Naive thymus-derived CD8-positive, alpha-beta T cell (primary cell): ENCODE data around the gene RPP14. TPM values are rescaled to one million over a fixed set of nuclear protein-coding genes. Genes with fewer than 3 reads are reported as not detected.

Experiments
- ATAC-seq, 2 donors: fragments of 150-1000 bp; cut with Tn5 transposase in 1 of 2; sonication (Bioruptor Pico), chemical (Tn5 transposase) in 1 of 2; 1 replicate in 1 of 2; 2 replicates in 1 of 2; pipeline ENCODE4 v1.10.0; 2021; ENCODE audit warnings: mild to moderate bottlenecking in 2 of 2, moderate library complexity in 2 of 2
- POLR2A ChIA-PET: fragments of 350-600 bp; sonication (Branson Sonifier 250); formaldehyde crosslinking; loops from one replicate; lab custom pipeline; 2021; ENCODE audit warnings: antibody characterized with exemption; lab: Charles Lee
- DNase-seq, 10 donors: peaks; one replicate each; pipeline versions ENCODE4 v3.0.0 to v3.0.0-alpha.2; 2020 to 2022
- H3K27ac Mint-ChIP-seq, 10 donors: one replicate each; pipeline ENCODE4 v1.8.0; 2020 to 2022; ENCODE audit warnings: mild to moderate bottlenecking in 10 of 10, mixed read lengths in 10 of 10, moderate library complexity in 4 of 10, inconsistent platforms in 1 of 10
- H3K27me3 Mint-ChIP-seq, 5 donors: one replicate each; pipeline ENCODE4 v1.8.0; 2021 to 2022; ENCODE audit warnings: mixed read lengths in 5 of 5
- H3K36me3 Mint-ChIP-seq, 3 donors: one replicate each; pipeline ENCODE4 v1.8.0; 2020 to 2022; ENCODE audit warnings: mixed read lengths in 3 of 3, mild to moderate bottlenecking in 2 of 3, inconsistent platforms in 1 of 3
- H3K4me1 Mint-ChIP-seq, 4 donors: one replicate each; pipeline ENCODE4 v1.8.0; 2021 to 2022; ENCODE audit warnings: mixed read lengths in 4 of 4
- H3K4me3 Mint-ChIP-seq, 10 donors: one replicate each; pipeline ENCODE4 v1.8.0; 2020 to 2022; ENCODE audit warnings: mild to moderate bottlenecking in 10 of 10, mixed read lengths in 10 of 10, moderate library complexity in 6 of 10, inconsistent platforms in 1 of 10
- H3K9me3 Mint-ChIP-seq, 9 donors: one replicate each; pipeline ENCODE4 v1.8.0; 2020 to 2022; ENCODE audit warnings: mixed read lengths in 9 of 9, mild to moderate bottlenecking in 3 of 9, inconsistent platforms in 1 of 9, moderate library complexity in 1 of 9
- polyA plus RNA-seq, 3 donors: library from polyadenylated mRNA; unstranded; fragments of 300-500 nt; fragmentation: Illumina TruSeq; gene quantifications; one replicate each; pipeline ENCODE4 v1.2.3, GENCODE V29; 2021
- total RNA-seq, 8 experiments: library from RNA in 2 of 8; stranded (reverse) in 2 of 8; gene quantifications; one replicate each; pipeline ENCODE4 v1.2.3 and lab custom pipeline; 2021 to 2026

Gene RPP14
- total and polyA plus RNA-seq, 5 experiments from 2014 or later: 7.5 to 20.4 (median 8.5) TPM

- H3K4me3 Mint-ChIP-seq: no peak overlapping the region
- POLR2A ChIA-PET: interaction anchor here (1.3 kb wide), 1 partner anchor 18 kb away, joined by 4 read pairs; no protein-coding TSS in a partner anchor
- H3K9me3 Mint-ChIP-seq: no peaks in the 10 kb centered on the region
- H3K4me1 Mint-ChIP-seq: peaks cover 2 to 30% (median 15%) of the 10 kb centered on the region in 4 donors
- no peaks in the 10 kb centered on the region for H3K36me3 Mint-ChIP-seq
- ATAC-seq: no peak
- H3K27ac Mint-ChIP-seq: peak overlapping the region in 7 of 10 donors; percentile 15 to 71 (median 53)
- DNase-seq: no peak
- H3K27me3 Mint-ChIP-seq: no peaks in the 10 kb centered on the region
These were observed 19.5 kb downstream of the RPP14 start for GRCh38 chr3:58325525-58325992.

- DNase-seq (no peak), ATAC-seq (no peak)
- Mint-ChIP-seq H3K4me1 (peaks cover 4 to 29% (median 14%) of the 10 kb centered on the region in 4 donors), H3K9me3 (no peaks in the 10 kb centered on the region), H3K4me3 (no peak overlapping the region), H3K27me3 (no peaks in the 10 kb centered on the region), H3K27ac (peak overlapping the region in 4 of 10 donors; percentile 15 to 55 (median 24)), H3K36me3 (no peaks in the 10 kb centered on the region)
- POLR2A ChIA-PET: interaction anchor here (0.8 kb wide), 1 partner anchor 20 kb away, joined by 3 read pairs; the partner anchor contains the start of gene HTD2
These were observed 20.3 kb downstream of the RPP14 start for GRCh38 chr3:58326267-58326900.

- Mint-ChIP-seq H3K27me3 (no peaks in the 10 kb centered on the region), H3K4me1 (peaks cover 11 to 42% (median 26%) of the 10 kb centered on the region in 4 donors), H3K9me3 (no peaks in the 10 kb centered on the region), H3K36me3 (no peaks in the 10 kb centered on the region), H3K4me3 (no peak overlapping the region), H3K27ac (peak overlapping the region in 3 of 10 donors; percentile 29 to 48 (median 32))
- DNase-seq (no peak), ATAC-seq (no peak)
- POLR2A ChIA-PET: no interaction called here
These were observed 23.3 kb downstream of the RPP14 start for GRCh38 chr3:58329150-58329921.

GRCh38 chr3:58329922-58330413 lies 23.9 kb downstream of the RPP14 start:
- DNase-seq: no peak

GRCh38 chr3:58331593-58332152 lies 25.6 kb downstream of the RPP14 start:
- Mint-ChIP-seq H3K9me3 (no peaks in the 10 kb centered on the region), H3K4me1 (peaks cover 22 to 46% (median 37%) of the 10 kb centered on the region in 4 donors), H3K36me3 (peaks cover 0 to 3% (median 0%) of the 10 kb centered on the region in 3 donors), H3K4me3 (peak overlapping the region; percentile 36 to 94 (median 72)), H3K27ac (peak overlapping the region in 5 of 10 donors; percentile 47 to 75 (median 64)), H3K27me3 (no peaks in the 10 kb centered on the region)
- DNase-seq (no peak), ATAC-seq (no peak)
- POLR2A ChIA-PET: interaction anchor here (1.0 to 3.2 kb wide), 3 partner anchors 25 to 161 kb away, joined by 3 to 14 read pairs (median 13); partner anchors contain the start of genes HTD2, KCTD6 and RPP14

More at GRCh38 chr3:58329922-58330413, 23.9 kb downstream of the RPP14 start:
- no peak overlapping the region for H3K4me3 Mint-ChIP-seq
- no peaks in the 10 kb centered on the region for H3K9me3 Mint-ChIP-seq
- peak overlapping the region in 2 of 10 donors; percentile 29 to 32 for H3K27ac Mint-ChIP-seq
- H3K36me3 Mint-ChIP-seq: no peaks in the 10 kb centered on the region
- POLR2A ChIA-PET: no interaction called here
- no peaks in the 10 kb centered on the region for H3K27me3 Mint-ChIP-seq
- no peak for ATAC-seq
- peaks cover 15 to 42% (median 27%) of the 10 kb centered on the region in 4 donors for H3K4me1 Mint-ChIP-seq

- peak; percentile 60 to 81 (median 78) for DNase-seq
- peak within 1 kb of the TSS; percentile 94 to 100 (median 99) for H3K4me3 Mint-ChIP-seq
- POLR2A ChIA-PET: interaction anchor here (1.0 to 3.2 kb wide), 4 partner anchors 18 to 160 kb away, joined by 3 to 14 read pairs (median 8); partner anchors contain the start of genes HTD2, KCTD6 and RPP14
- H3K4me1 Mint-ChIP-seq: peaks cover 22 to 56% (median 39%) of the 10 kb centered on the region in 4 donors
- no peaks in the 10 kb centered on the region for H3K27me3 Mint-ChIP-seq
- peaks cover 0 to 3% (median 0%) of the 10 kb centered on the region in 3 donors for H3K36me3 Mint-ChIP-seq
- ATAC-seq: peak; percentile 91 to 94
- no peaks in the 10 kb centered on the region for H3K9me3 Mint-ChIP-seq
- H3K27ac Mint-ChIP-seq: peak within 1 kb of the TSS; percentile 55 to 98 (median 94)
These were observed 26.6 kb downstream of the RPP14 start, which contains the start of gene PXK for GRCh38 chr3:58332575-58333188. Gene PXK, plus strand, starts transcription at chr3:58332892. Its CDS starts 97 bp downstream, at chr3:58332989.

- DNase-seq (peak in 7 of 10 donors; percentile 3 to 36 (median 32)), ATAC-seq (peak; percentile 39 to 53)
- POLR2A ChIA-PET: interaction anchor here (1.0 to 3.2 kb wide), 4 partner anchors 17 to 159 kb away, joined by 3 to 14 read pairs (median 8); partner anchors contain the start of genes HTD2, KCTD6 and RPP14
- Mint-ChIP-seq H3K36me3 (peaks cover 0 to 3% (median 0%) of the 10 kb centered on the region in 3 donors), H3K4me3 (peak overlapping the region; percentile 94 to 100 (median 99)), H3K9me3 (no peaks in the 10 kb centered on the region), H3K27ac (peak overlapping the region; percentile 55 to 98 (median 94)), H3K4me1 (peaks cover 22 to 58% (median 39%) of the 10 kb centered on the region in 4 donors), H3K27me3 (no peaks in the 10 kb centered on the region)
These were observed 27.4 kb downstream of the RPP14 start for GRCh38 chr3:58333206-58334012.

GRCh38 chr3:58334013-58334321 lies 27.9 kb downstream of the RPP14 start:
- no peak for ATAC-seq
- Mint-ChIP-seq H3K27me3 (no peaks in the 10 kb centered on the region), H3K4me3 (peak overlapping the region; percentile 94 to 100 (median 99)), H3K4me1 (peaks cover 22 to 61% (median 39%) of the 10 kb centered on the region in 4 donors), H3K27ac (peak overlapping the region in 8 of 10 donors; percentile 38 to 96 (median 89)), H3K36me3 (peaks cover 0 to 6% (median 2%) of the 10 kb centered on the region in 3 donors), H3K9me3 (no peaks in the 10 kb centered on the region)
- no peak for DNase-seq
- POLR2A ChIA-PET: interaction anchor here (1.1 kb wide), 1 partner anchor 28 kb away, joined by 3 read pairs; the partner anchor contains the start of genes HTD2 and RPP14

GRCh38 chr3:58334506-58334884 lies 28.4 kb downstream of the RPP14 start:
- Mint-ChIP-seq H3K36me3 (peaks cover 0 to 11% (median 7%) of the 10 kb centered on the region in 3 donors), H3K4me1 (peaks cover 22 to 66% (median 39%) of the 10 kb centered on the region in 4 donors), H3K9me3 (no peaks in the 10 kb centered on the region), H3K4me3 (peak overlapping the region in 9 of 10 donors; percentile 38 to 100 (median 94)), H3K27ac (peak overlapping the region in 3 of 10 donors; percentile 23 to 71 (median 55)), H3K27me3 (no peaks in the 10 kb centered on the region)
- ATAC-seq (no peak), DNase-seq (no peak)
- POLR2A ChIA-PET: interaction anchor here (1.1 kb wide), 1 partner anchor 28 kb away, joined by 3 read pairs; the partner anchor contains the start of genes HTD2 and RPP14

- Mint-ChIP-seq H3K36me3 (peaks cover 0 to 13% (median 7%) of the 10 kb centered on the region in 3 donors), H3K4me1 (peaks cover 22 to 65% (median 39%) of the 10 kb centered on the region in 4 donors), H3K27me3 (no peaks in the 10 kb centered on the region), H3K27ac (peak overlapping the region in 2 of 10 donors; percentile 55 to 71), H3K4me3 (peak overlapping the region in 6 of 10 donors; percentile 2 to 60 (median 20)), H3K9me3 (no peaks in the 10 kb centered on the region)
- no peak for ATAC-seq
- DNase-seq: no peak
- POLR2A ChIA-PET: no interaction called here
These were observed 29.6 kb downstream of the RPP14 start for GRCh38 chr3:58335652-58335947.
